ACC112 (cell line): ENCODE results near the gene GUCY2C.

ENCODE experiments used
- H2AFZ ChIP-seq: fragments of 200-600 bp; sonication (generic); one replicate; pipeline ENCODE4 v1.6.0; 2017; ENCODE audit warnings: antibody characterized with exemption, low read length; ENCODE audit not compliant: unreplicated experiment
- H3K27ac ChIP-seq: fragments of 200-600 bp; sonication (generic); 2 replicates; pipeline ENCODE4 v1.5.1; 2014; ENCODE audit warnings: low read depth, mild to moderate bottlenecking, antibody characterized with exemption, low read length, moderate library complexity
- H3K27me3 ChIP-seq: fragments of 200-600 bp; sonication (generic); 2 replicates; pipeline ENCODE4 v1.6.1; 2014; ENCODE audit warnings: mild to moderate bottlenecking, antibody characterized with exemption, low read length, moderate library complexity, mixed read lengths; ENCODE audit not compliant: insufficient read depth
- H3K36me3 ChIP-seq: fragments of 200-600 bp; sonication (generic); 2 replicates; pipeline ENCODE4 v1.6.1; 2016; ENCODE audit warnings: mild to moderate bottlenecking, antibody characterized with exemption, low read length, moderate library complexity, mixed read lengths; ENCODE audit not compliant: insufficient read depth
- H3K4me1 ChIP-seq: fragments of 200-600 bp; sonication (generic); one replicate; pipeline ENCODE4 v1.6.1; 2016; ENCODE audit warnings: low read length, mixed read lengths; ENCODE audit not compliant: insufficient read depth, unreplicated experiment, control insufficient read depth
- H3K4me3 ChIP-seq: fragments of 200-600 bp; sonication (generic); 2 replicates; pipeline ENCODE4 v1.5.1; 2014; ENCODE audit warnings: mild to moderate bottlenecking, low read depth, low read length
- H3K79me2 ChIP-seq: fragments of 200-600 bp; sonication (generic); one replicate; pipeline ENCODE4 v1.6.0; 2016; ENCODE audit warnings: low read length; ENCODE audit not compliant: control insufficient read depth, unreplicated experiment, insufficient read depth

Gene GUCY2C

DNA sequence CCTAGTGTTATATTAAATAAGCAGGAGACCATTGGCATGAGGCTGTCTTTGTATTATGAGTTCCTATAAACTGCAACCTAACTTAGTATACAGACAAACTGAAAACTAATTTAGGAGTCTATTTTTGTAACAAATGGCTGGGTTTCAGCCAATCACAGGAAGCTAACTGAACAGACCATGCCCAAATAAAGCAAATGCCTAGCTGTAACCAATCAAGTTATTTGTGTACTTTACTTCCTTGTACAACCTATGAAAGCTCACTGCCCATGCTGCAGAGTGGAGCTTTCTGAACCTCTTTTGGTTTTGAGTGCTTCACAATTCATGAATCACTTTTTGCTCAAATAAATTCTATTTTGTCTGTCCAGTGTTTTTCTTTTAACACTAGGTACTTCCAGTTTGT, 41.6 kb downstream of the GUCY2C start:
- Histone ChIP-seq H2AFZ (no peak overlapping the region), H3K27me3 (no peaks in the 10 kb centered on the region)

DNA sequence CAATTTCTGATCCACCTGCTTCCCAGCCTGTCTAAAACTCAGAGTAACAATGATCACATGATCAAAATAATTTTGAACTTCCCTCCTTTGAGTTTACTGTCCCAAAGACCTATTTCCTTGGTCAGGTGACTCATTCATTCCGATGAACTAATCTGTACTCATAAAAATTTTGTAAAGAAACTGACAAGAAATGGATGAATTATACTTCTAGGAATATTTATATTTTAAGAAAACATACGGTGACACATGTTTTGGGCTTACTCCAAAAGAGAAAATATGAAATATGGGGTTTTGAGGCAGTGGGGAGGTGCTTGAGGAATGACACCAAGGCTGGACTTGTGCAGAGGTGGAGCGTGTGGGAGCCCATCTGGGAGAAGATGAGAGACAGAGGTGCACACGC, 42.0 kb downstream of the GUCY2C start:
- H3K27ac ChIP-seq: no peak overlapping the region
- H3K36me3 ChIP-seq: no peaks in the 10 kb centered on the region
- H2AFZ ChIP-seq: no peak overlapping the region
- no peaks in the 10 kb centered on the region for H3K4me1 ChIP-seq
- no peak overlapping the region for H3K4me3 ChIP-seq
- H3K27me3 ChIP-seq: no peaks in the 10 kb centered on the region
- no peaks in the 10 kb centered on the region for H3K79me2 ChIP-seq

More for the DNA sequence above, 41.6 kb downstream of the GUCY2C start:
- H3K27ac ChIP-seq: no peak overlapping the region
- no peak overlapping the region for H3K4me3 ChIP-seq
- no peaks in the 10 kb centered on the region for H3K4me1 ChIP-seq
- H3K79me2 ChIP-seq: no peaks in the 10 kb centered on the region
- no peaks in the 10 kb centered on the region for H3K36me3 ChIP-seq

DNA sequence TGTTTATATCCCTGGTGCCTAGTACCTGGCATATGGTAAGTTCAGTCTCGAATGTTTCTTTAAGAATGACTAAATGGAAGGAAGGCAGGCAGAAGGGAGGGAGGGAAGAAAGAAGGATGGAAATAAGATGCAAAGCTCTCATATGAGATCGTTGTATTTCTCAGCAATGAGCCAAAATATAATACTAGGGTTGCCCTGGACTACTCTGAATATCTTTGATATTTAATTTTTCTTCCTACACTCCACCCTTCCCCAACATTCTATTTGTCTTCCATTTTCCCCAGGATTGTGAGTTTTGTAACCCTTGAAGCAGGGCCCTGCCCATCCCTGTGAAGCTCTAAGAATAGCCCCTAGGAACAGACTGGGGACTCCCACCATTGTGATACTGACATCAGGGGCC, 43.9 kb downstream of the GUCY2C start:
- H3K4me1 ChIP-seq: no peaks in the 10 kb centered on the region
- no peaks in the 10 kb centered on the region for H3K36me3 ChIP-seq
- no peaks in the 10 kb centered on the region for H3K79me2 ChIP-seq

DNA sequence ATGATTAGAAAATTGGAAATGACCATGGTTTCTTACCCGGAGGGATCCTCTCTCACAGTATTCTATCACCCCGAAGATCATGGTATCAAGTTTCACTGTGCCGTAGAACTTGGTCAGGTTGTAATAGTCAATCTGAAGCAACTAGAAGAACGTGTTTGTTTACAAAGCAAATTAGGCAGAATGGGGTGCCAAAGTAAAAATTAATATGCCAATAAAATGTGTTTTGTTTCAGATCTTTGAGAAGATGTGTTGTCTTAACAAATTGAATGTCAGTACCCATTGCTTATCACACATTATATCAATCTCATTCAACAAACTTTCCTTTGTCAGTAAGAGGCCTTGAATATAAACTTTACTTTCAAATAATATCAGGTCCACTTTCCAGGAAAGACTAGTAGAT, 45.0 kb downstream of the GUCY2C start:
- no peaks in the 10 kb centered on the region for H3K79me2 ChIP-seq
- no peaks in the 10 kb centered on the region for H3K36me3 ChIP-seq
- no peaks in the 10 kb centered on the region for H3K27me3 ChIP-seq
- H3K4me3 ChIP-seq: no peak overlapping the region
- no peaks in the 10 kb centered on the region for H3K4me1 ChIP-seq
- no peak overlapping the region for H2AFZ ChIP-seq
- H3K27ac ChIP-seq: no peak overlapping the region

More for the DNA sequence above, 43.9 kb downstream of the GUCY2C start:
- H2AFZ ChIP-seq: no peak overlapping the region
- no peak overlapping the region for H3K27ac ChIP-seq
- H3K4me3 ChIP-seq: no peak overlapping the region
- no peaks in the 10 kb centered on the region for H3K27me3 ChIP-seq

DNA sequence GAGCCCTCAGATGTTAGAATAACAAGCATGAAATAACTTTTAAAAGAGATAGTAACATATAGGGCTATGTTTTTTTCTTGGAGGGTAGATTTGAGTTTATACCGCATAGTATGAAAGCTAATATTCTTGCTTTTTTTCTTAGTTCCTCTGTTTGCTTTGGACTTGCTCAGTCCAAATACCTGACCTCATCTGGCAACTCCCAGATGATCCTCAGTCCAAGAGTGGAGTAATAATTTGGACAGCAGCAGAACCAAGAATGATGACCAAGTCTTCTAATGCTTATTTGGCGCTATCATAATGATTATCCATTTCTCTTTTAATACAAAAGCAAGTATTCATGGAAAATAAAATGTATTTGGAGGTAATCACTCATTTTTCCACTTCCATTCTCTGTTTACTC, 45.6 kb downstream of the GUCY2C start:
- Histone ChIP-seq H3K27me3 (no peaks in the 10 kb centered on the region), H3K79me2 (no peaks in the 10 kb centered on the region), H3K4me1 (no peaks in the 10 kb centered on the region), H3K36me3 (no peaks in the 10 kb centered on the region), H2AFZ (no peak overlapping the region), H3K4me3 (no peak overlapping the region), H3K27ac (no peak overlapping the region)

DNA sequence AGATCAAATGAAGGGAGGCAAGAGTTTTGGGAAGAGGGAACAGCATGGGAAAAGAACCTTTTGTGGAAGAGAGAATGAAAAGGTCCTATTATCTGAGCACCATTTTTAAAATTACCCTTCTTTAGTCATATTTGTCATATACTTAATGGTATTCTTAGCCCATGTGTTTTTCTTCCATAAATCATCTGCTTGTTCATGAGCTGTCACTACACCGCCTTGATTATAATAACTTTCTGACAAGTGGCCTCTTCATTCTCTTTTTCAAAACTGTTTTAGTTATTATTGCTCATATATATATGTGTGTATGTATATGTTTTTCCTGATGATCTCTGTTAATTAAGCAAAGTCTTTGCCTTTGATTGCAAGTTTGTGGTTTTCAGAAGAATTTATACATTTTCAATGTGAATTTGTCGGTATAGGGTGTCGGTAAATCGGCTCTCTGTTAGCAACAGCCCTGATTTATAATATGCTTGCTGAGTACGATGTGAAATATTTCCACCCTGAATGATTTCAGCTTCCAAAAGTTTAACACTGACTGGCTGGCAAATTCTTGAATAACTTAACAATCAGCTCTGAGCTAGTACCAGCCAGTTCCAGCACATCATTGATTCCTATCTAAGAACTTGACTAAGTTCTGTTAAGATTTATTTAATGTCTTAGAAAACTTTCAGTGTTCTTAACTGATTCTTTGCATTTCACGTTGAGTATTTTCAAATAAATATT, 49.2 kb downstream of the GUCY2C start:
- Histone ChIP-seq H3K79me2 (no peaks in the 10 kb centered on the region), H2AFZ (no peak overlapping the region), H3K4me1 (peaks cover 6% of the 10 kb centered on the region), H3K4me3 (no peak overlapping the region), H3K27ac (no peak overlapping the region), H3K36me3 (no peaks in the 10 kb centered on the region), H3K27me3 (no peaks in the 10 kb centered on the region)

DNA sequence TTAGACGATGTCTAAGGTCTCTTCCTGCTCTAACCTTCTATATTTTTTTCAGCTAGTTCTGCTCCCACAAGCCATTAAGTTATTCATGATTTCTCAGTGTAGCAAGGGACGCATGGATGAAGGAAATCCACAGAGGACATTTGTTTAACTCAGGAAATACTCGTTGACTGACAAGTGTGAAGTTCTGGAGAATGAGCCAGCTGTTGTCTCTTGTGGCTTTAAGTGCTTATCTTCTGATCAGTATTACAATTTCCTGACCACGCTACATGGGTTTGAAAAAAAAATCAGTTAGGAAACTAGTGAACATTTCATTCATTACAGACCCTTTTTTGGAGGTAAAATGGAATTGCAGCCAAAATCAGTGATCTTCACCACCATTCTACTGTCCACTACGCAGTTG, 53.1 kb downstream of the GUCY2C start:
- no peaks in the 10 kb centered on the region for H3K36me3 ChIP-seq
- H3K27me3 ChIP-seq: no peaks in the 10 kb centered on the region
- no peak overlapping the region for H3K27ac ChIP-seq
- H3K4me1 ChIP-seq: peaks cover 6% of the 10 kb centered on the region
- H3K79me2 ChIP-seq: no peaks in the 10 kb centered on the region
- H3K4me3 ChIP-seq: no peak overlapping the region
- peak overlapping the region; percentile 17 for H2AFZ ChIP-seq

DNA sequence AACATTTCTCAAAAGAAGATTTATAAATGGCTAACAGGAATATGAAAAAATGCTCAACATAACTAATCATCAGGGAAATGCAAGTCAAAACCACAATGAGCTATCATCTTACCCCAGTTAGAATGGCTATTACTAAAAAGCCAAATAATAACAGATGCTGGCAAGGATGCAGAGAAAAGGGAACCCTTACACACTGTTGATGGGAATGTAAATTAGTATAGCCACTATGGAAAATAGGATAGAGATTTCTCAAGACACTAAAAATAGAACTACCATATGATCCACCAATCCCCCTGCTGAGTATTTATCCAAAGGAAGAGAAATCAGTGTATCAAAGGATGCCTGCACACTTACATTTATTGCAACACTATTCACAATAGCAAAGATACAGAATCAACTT, 58.3 kb downstream of the GUCY2C start:
- Histone ChIP-seq H3K4me1 (peaks cover 2% of the 10 kb centered on the region), H3K36me3 (no peaks in the 10 kb centered on the region), H3K27me3 (no peaks in the 10 kb centered on the region), H2AFZ (no peak overlapping the region), H3K79me2 (no peaks in the 10 kb centered on the region), H3K27ac (no peak overlapping the region), H3K4me3 (no peak overlapping the region)

DNA sequence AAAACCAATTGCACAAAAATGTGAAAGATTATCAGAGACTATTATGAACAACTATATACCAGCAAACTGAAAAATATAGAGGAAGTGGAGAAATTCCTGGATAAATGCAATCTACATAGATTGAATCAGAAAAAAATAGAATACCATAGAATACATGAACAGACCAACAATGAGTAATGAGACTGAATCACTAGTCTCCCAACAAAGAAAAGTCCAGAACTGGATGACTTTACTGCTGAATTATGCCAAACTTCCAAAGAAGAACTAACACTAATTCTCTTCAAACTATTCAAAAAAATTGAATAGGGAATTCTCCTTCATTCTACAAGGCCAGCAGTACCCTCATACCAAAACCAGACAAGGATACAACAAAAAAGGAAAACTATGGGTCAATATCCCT, 60.6 kb downstream of the GUCY2C start:
- no peaks in the 10 kb centered on the region for H3K79me2 ChIP-seq

DNA sequence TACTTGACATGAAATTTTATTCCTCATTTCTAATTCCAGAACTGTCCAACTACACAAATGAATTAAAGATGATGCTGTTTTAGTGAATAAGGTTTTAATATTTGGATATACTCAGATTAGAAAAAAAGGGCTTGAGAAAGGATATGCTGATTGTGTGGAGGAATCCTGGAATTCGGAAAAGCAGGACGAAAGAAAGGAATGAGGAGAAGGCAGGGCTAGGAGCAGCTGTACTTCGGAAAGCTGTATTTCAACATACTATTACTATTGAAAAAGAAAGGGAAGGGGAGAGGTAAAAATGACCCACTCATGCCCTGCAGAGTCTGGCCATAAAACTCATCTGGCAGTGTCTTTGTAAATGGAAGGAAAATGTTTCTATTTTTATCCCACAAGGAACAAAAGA, 65.6 kb downstream of the GUCY2C start:
- H3K4me1 ChIP-seq: no peaks in the 10 kb centered on the region
- no peaks in the 10 kb centered on the region for H3K36me3 ChIP-seq
- H2AFZ ChIP-seq: no peak overlapping the region
- H3K27me3 ChIP-seq: no peaks in the 10 kb centered on the region
- H3K79me2 ChIP-seq: no peaks in the 10 kb centered on the region
- H3K4me3 ChIP-seq: no peak overlapping the region
- no peak overlapping the region for H3K27ac ChIP-seq

More for the DNA sequence above, 60.6 kb downstream of the GUCY2C start:
- Histone ChIP-seq H3K27ac (no peak overlapping the region), H3K4me3 (no peak overlapping the region), H3K4me1 (no peaks in the 10 kb centered on the region), H3K27me3 (no peaks in the 10 kb centered on the region), H2AFZ (no peak overlapping the region), H3K36me3 (no peaks in the 10 kb centered on the region)

DNA sequence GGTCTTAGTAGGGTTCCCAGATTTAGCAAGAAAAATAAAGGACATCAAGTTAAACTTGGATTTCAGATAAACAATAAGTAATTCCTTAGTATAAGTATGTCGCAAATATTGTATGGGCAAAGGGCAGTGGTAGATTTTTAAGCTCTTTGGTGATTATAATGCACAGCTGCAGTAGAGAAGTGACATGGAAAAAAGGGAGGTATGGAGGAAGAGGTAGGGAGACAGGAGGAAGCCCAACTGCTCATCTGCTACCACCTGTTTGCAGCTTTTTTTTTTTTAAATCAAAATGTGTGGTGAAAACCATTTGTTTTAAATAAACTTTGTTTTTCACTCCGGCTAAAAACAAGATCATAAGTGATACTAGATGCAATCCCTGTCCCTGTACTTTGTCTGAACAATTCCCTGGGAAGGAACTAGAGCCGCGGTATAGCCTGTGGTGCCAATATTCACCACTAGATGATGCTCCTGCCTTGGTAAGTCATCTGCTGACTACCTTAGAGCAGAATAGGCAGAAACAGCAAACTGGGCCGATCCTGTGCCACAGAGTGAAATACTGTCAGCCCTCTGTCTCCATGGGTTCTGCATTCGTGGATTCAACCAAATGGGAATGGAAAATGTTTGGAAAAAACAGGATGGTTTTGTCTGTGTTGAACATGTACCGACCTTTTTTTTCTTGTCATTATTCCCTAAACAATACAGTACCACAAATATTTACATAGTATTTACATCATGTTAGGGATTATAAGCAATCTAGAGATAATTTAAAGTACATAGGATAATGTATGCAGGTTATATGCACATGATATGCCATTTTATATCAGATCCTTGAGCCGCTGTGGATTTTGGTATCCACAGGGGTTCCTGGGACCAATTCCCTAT, 66.3 kb downstream of the GUCY2C start:
- Histone ChIP-seq H3K27ac (no peak overlapping the region), H2AFZ (no peak overlapping the region), H3K36me3 (no peaks in the 10 kb centered on the region)

More for the DNA sequence above, 66.3 kb downstream of the GUCY2C start:
- no peak overlapping the region for H3K4me3 ChIP-seq
- no peaks in the 10 kb centered on the region for H3K27me3 ChIP-seq
- H3K4me1 ChIP-seq: no peaks in the 10 kb centered on the region
- no peaks in the 10 kb centered on the region for H3K79me2 ChIP-seq
